ENCODE data around the gene SPACA4.

SPACA4 gene

GRCh38 chr19:48635966-48636858, 29.7 kb downstream of the SPACA4 start:
- CTCF ChIA-PET: interaction anchor here (0.6 kb wide), 1 partner anchor 10 kb away, joined by 3 read pairs; no protein-coding TSS in a partner anchor
- no peak for DNase-seq (ENCODE audit: extremely low spot score)
- POLR2A ChIA-PET: no interaction called here
- no peak for TF ChIP-seq CTCF (IDR thresholded peaks at IDR 0.05; ENCODE audit: control extremely low read depth, extremely low read depth, low read depth, missing control alignments)

GRCh38 chr19:48636859-48637448, 30.4 kb downstream of the SPACA4 start, which contains the start of gene DBP:
DBP (minus strand) TSS chr19:48637379; CDS start chr19:48636994, 385 bp downstream.
- no peak for TF ChIP-seq CTCF (IDR thresholded peaks at IDR 0.05; ENCODE audit: control extremely low read depth, extremely low read depth, low read depth, missing control alignments)
- CTCF ChIA-PET: interaction anchor here (0.6 kb wide), 1 partner anchor 10 kb away, joined by 3 read pairs; no protein-coding TSS in a partner anchor
- POLR2A ChIA-PET: interaction anchor here (1.2 kb wide), 1 partner anchor 18 kb away, joined by 5 read pairs; the partner anchor contains the start of genes RPL18 and SPHK2
- no peak for DNase-seq (ENCODE audit: extremely low spot score)

GRCh38 chr19:48637449-48637947, 31.0 kb downstream of the SPACA4 start:
- ChIA-PET CTCF (no interaction called here), POLR2A (interaction anchor here (1.2 kb wide), 1 partner anchor 18 kb away, joined by 5 read pairs; the partner anchor contains the start of genes RPL18 and SPHK2)
- TF ChIP-seq CTCF (IDR thresholded peaks at IDR 0.05; ENCODE audit: control extremely low read depth, extremely low read depth, low read depth, missing control alignments): no peak
- peak; percentile 94 for DNase-seq (ENCODE audit: extremely low spot score)

GRCh38 chr19:48637948-48638830, 31.6 kb downstream of the SPACA4 start:
- TF ChIP-seq CTCF (IDR thresholded peaks at IDR 0.05; ENCODE audit: control extremely low read depth, extremely low read depth, low read depth, missing control alignments): no peak
- DNase-seq (ENCODE audit: extremely low spot score): peak; percentile 85
- POLR2A ChIA-PET: interaction anchor here (1.2 kb wide), 1 partner anchor 19 kb away, joined by 5 read pairs; the partner anchor contains the start of genes RPL18 and SPHK2
- CTCF ChIA-PET: no interaction called here

GRCh38 chr19:48638831-48639381, 32.4 kb downstream of the SPACA4 start:
- ChIA-PET CTCF (no interaction called here), POLR2A (no interaction called here)
- DNase-seq (ENCODE audit: extremely low spot score): no peak
- TF ChIP-seq CTCF (IDR thresholded peaks at IDR 0.05; ENCODE audit: control extremely low read depth, extremely low read depth, low read depth, missing control alignments): no peak
